OCI-LY1 (cell line): ENCODE results near the gene TNFRSF17.
"Not testable (repeated sequence)": the region's sequence is repeated elsewhere in the genome, so short reads cannot be mapped to it uniquely, and the experiment has no call there.

Experiments
- H2AFZ ChIP-seq: fragments of 200-600 bp; sonication (generic), shearing (Covaris generic); 2 replicates; pipeline ENCODE4 v1.6.0; 2014; ENCODE audit warnings: antibody characterized with exemption, mild to moderate bottlenecking, low read length
- H3F3A ChIP-seq: fragments of 200-600 bp; sonication (generic), shearing (Covaris generic); 2 replicates; pipeline ENCODE4 v1.6.0; 2014; ENCODE audit warnings: mild to moderate bottlenecking, antibody characterized with exemption, low read length, moderate library complexity; ENCODE audit not compliant: insufficient read depth
- H3K27ac ChIP-seq: fragments of 200-600 bp; sonication (generic); 2 replicates; pipeline ENCODE4 v1.5.1; 2014; ENCODE audit warnings: low read length, mixed run types, mild to moderate bottlenecking, low read depth; ENCODE audit not compliant: poor library complexity, severe bottlenecking
- H3K27me3 ChIP-seq: fragments of 200-600 bp; sonication (generic); 2 replicates; pipeline ENCODE4 v1.6.0; 2014; ENCODE audit warnings: antibody characterized with exemption, mild to moderate bottlenecking, low read length, moderate library complexity; ENCODE audit not compliant: insufficient read depth
- H3K36me3 ChIP-seq: fragments of 200-600 bp; sonication (generic); 2 replicates; pipeline ENCODE4 v1.6.1; 2014; ENCODE audit warnings: mild to moderate bottlenecking, antibody characterized with exemption, low read length, moderate library complexity, mixed read lengths; ENCODE audit not compliant: insufficient read depth
- H3K4me1 ChIP-seq: fragments of 200-600 bp; sonication (generic); 2 replicates; pipeline ENCODE4 v1.5.1; 2014; ENCODE audit warnings: mild to moderate bottlenecking, low read length, moderate library complexity; ENCODE audit not compliant: insufficient read depth, severe bottlenecking
- H3K4me2 ChIP-seq: fragments of 200-600 bp; sonication (generic), shearing (Covaris generic); 2 replicates; pipeline ENCODE4 v1.6.1; 2014; ENCODE audit warnings: low read length
- H3K4me3 ChIP-seq: fragments of 200-600 bp; sonication (generic); 2 replicates; pipeline ENCODE4 v1.5.1; 2014; ENCODE audit warnings: low read length, low read depth, mild to moderate bottlenecking, mixed read lengths; ENCODE audit not compliant: poor library complexity, severe bottlenecking
- H3K79me2 ChIP-seq: fragments of 200-600 bp; shearing (Covaris generic); 2 replicates; pipeline ENCODE4 v1.6.1; 2016; ENCODE audit warnings: mixed run types, low read length, mixed read lengths; ENCODE audit not compliant: insufficient read depth
- H3K9ac ChIP-seq: fragments of 200-600 bp; sonication (generic), shearing (Covaris generic); 2 replicates; pipeline ENCODE4 v1.6.1; 2014; ENCODE audit warnings: mild to moderate bottlenecking, low read length, mixed read lengths
- H3K9me2 ChIP-seq: fragments of 200-600 bp; sonication (generic), shearing (Covaris generic); 2 replicates; pipeline ENCODE4 v1.6.1; 2014; ENCODE audit warnings: low read depth, mild to moderate bottlenecking, low read length, mixed read lengths
- H3K9me3 ChIP-seq: fragments of 200-600 bp; shearing (Covaris generic); 2 replicates; pipeline ENCODE4 v1.6.1; 2014; ENCODE audit warnings: low read length, mixed read lengths
- H4K20me1 ChIP-seq: fragments of 200-600 bp; sonication (generic), shearing (Covaris generic); 2 replicates; pipeline ENCODE4 v1.6.0; 2016; ENCODE audit warnings: mild to moderate bottlenecking, low read length; ENCODE audit not compliant: insufficient read depth
- CTCF ChIP-seq: fragments of 200-600 bp; sonication (generic), shearing (Covaris generic); IDR thresholded peaks from 2 replicates; pipeline ENCODE4 v1.5.1; 2017; ENCODE audit warnings: mild to moderate bottlenecking, antibody characterized with exemption, low read length, moderate library complexity, mixed read lengths
- EZH2 ChIP-seq: fragments of 200-600 bp; sonication (generic), shearing (Covaris generic); IDR thresholded peaks from 2 replicates; pipeline ENCODE4 v1.8.0; 2017; ENCODE audit warnings: borderline replicate concordance, mixed run types, mild to moderate bottlenecking, antibody characterized with exemption, low read length, moderate library complexity, mixed read lengths

The TNFRSF17 gene

GRCh38 chr16:11949527-11949926 lies 15.5 kb upstream of the TNFRSF17 start:
- Histone ChIP-seq H3F3A (no peaks in the 10 kb centered on the region), H3K4me2 (no peak overlapping the region), H3K36me3 (no peaks in the 10 kb centered on the region), H3K9me3 (no peaks in the 10 kb centered on the region), H3K4me1 (peaks cover 24% of the 10 kb centered on the region), H4K20me1 (no peaks in the 10 kb centered on the region), H3K27ac (peak overlapping the region; percentile 77), H3K9me2 (no peaks in the 10 kb centered on the region), H3K27me3 (no peaks in the 10 kb centered on the region), H3K9ac (no peak overlapping the region), H3K79me2 (no peaks in the 10 kb centered on the region), H3K4me3 (no peak overlapping the region), H2AFZ (no peak overlapping the region)
- peak; percentile 81 for TF ChIP-seq CTCF
- TF ChIP-seq EZH2: no peak

- no peaks in the 10 kb centered on the region for H3K9me3 ChIP-seq
- no peaks in the 10 kb centered on the region for H3F3A ChIP-seq
- H3K27me3 ChIP-seq: no peaks in the 10 kb centered on the region
- H3K4me1 ChIP-seq: peaks cover 24% of the 10 kb centered on the region
- peak overlapping the region; percentile 15; the same call in 1 of the 2 replicates for H2AFZ ChIP-seq
- H3K4me2 ChIP-seq: peak overlapping the region; percentile 12; the same call in 1 of the 2 replicates
- H3K27ac ChIP-seq: peak overlapping the region; percentile 77
- no peaks in the 10 kb centered on the region for H4K20me1 ChIP-seq
- H3K4me3 ChIP-seq: no peak overlapping the region
- H3K36me3 ChIP-seq: no peaks in the 10 kb centered on the region
- no peaks in the 10 kb centered on the region for H3K79me2 ChIP-seq
- TF ChIP-seq CTCF: no peak
- TF ChIP-seq EZH2: no peak
- peak overlapping the region; percentile 14; the same call in 1 of the 2 replicates for H3K9ac ChIP-seq
- H3K9me2 ChIP-seq: no peaks in the 10 kb centered on the region
Measured at GRCh38 chr16:11950388-11950787, 14.6 kb upstream of the TNFRSF17 start.

GRCh38 chr16:11953576-11953975 lies 11.4 kb upstream of the TNFRSF17 start:
- H3K9me3 ChIP-seq, H3F3A ChIP-seq, H3K9ac ChIP-seq, H3K27me3 ChIP-seq, H3K9me2 ChIP-seq, H3K79me2 ChIP-seq, H3K4me3 ChIP-seq, H4K20me1 ChIP-seq, H3K36me3 ChIP-seq, H2AFZ ChIP-seq, H3K27ac ChIP-seq, H3K4me2 ChIP-seq: not testable (repeated sequence)
- peaks cover 27% of the 10 kb centered on the region for H3K4me1 ChIP-seq

GRCh38 chr16:11955713-11956123 lies 9.3 kb upstream of the TNFRSF17 start:
- Histone ChIP-seq H3K27ac (no peak overlapping the region), H4K20me1 (no peaks in the 10 kb centered on the region), H3K36me3 (no peaks in the 10 kb centered on the region), H3K4me2 (no peak overlapping the region), H3K79me2 (no peaks in the 10 kb centered on the region), H3K9me2 (no peaks in the 10 kb centered on the region), H2AFZ (no peak overlapping the region), H3K27me3 (no peaks in the 10 kb centered on the region), H3K9me3 (no peaks in the 10 kb centered on the region), H3K9ac (no peak overlapping the region), H3F3A (no peaks in the 10 kb centered on the region), H3K4me1 (peaks cover 25% of the 10 kb centered on the region), H3K4me3 (no peak overlapping the region)
- TF ChIP-seq EZH2: no peak
- no peak for TF ChIP-seq CTCF
